Measurements from ENCODE around the gene SYTL3. TPM values are rescaled to one million over a fixed set of nuclear protein-coding genes. Genes with fewer than 3 reads are reported as not detected.

SYTL3 gene
- total RNA-seq, 1 experiment from 2014 or later, result 0.28 TPM

DNA sequence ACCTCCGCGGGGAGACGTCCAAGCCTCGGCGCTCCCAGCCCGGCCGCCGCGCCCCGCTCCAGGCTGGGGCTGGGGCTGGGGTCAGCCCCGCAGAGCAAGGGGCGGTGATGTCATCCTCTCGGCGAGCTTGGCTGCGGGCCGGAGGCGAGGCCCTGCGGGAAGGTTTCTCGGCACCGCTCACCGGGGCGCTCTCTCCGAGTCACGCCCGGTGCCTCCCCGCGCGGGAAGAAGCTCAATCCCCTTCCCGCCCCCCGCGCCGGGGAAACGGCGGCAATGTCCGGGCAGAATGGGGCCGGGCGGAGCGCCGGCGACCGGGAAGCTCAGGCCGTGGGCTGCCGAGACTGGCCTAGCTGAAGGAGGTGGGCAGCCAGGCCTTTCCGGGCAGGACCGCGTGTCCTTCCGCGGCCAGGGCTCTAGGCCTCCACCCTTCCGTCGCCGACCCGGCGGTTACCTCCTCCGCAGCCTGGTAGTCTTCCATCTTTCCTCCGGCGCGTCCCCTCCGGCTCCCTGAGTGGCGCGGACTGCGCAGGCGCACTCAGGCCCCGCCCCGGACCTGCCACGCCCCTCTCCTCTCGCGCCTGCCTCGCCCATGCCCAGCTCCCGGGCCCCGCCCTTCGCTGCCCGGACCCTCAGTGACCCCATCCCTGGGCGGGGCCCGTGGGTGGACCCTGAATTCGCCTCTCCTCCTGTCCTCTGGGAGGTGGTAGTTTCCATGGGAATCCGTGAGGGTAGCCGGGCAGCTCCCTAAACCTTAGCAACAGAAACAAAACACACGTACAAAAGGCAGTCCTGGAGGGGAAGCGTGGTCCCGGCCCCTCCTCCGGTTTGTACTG is 5.4 kb upstream of the SYTL3 start, which contains the start of gene DYNLT1 (continued):
- TF ChIP-seq, protein P1, sequence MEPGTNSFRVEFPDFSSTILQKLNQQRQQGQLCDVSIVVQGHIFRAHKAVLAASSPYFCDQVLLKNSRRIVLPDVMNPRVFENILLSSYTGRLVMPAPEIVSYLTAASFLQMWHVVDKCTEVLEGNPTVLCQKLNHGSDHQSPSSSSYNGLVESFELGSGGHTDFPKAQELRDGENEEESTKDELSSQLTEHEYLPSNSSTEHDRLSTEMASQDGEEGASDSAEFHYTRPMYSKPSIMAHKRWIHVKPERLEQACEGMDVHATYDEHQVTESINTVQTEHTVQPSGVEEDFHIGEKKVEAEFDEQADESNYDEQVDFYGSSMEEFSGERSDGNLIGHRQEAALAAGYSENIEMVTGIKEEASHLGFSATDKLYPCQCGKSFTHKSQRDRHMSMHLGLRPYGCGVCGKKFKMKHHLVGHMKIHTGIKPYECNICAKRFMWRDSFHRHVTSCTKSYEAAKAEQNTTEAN (CRISPR knock-in tag; IDR thresholded peaks at IDR 0.05), result peak; percentile 76; the same call in 1 of the 2 replicates
- TF ChIP-seq SOX15 (CRISPR knock-in tag; IDR thresholded peaks at IDR 0.05) (no peak), IRF2 (CRISPR knock-in tag; IDR thresholded peaks at IDR 0.05; ENCODE audit: borderline replicate concordance, low read depth) (no peak), ESRRA (CRISPR knock-in tag; IDR thresholded peaks at IDR 0.05; ENCODE audit: borderline replicate concordance) (peak; percentile 61; the same call in 1 of the 2 replicates), ATF1 (CRISPR knock-in tag; IDR thresholded peaks at IDR 0.05) (no peak), TP53 (CRISPR knock-in tag; IDR thresholded peaks at IDR 0.05) (no peak), SP1 (CRISPR knock-in tag; conservative IDR thresholded peaks at IDR 0.05) (peak; percentile 89), GTF2I (CRISPR knock-in tag; conservative IDR thresholded peaks at IDR 0.05) (no peak), JAZF1 (CRISPR knock-in tag; IDR thresholded peaks at IDR 0.05) (no peak), MYBL2 (CRISPR knock-in tag; IDR thresholded peaks at IDR 0.05) (0 out of 2 replicates have a peak, but pooled peaks have one; percentile 29), KAT7 (CRISPR knock-in tag; IDR thresholded peaks at IDR 0.05; ENCODE audit: borderline replicate concordance) (no peak), ZNF263 (CRISPR knock-in tag; IDR thresholded peaks at IDR 0.05; ENCODE audit: low read depth) (no peak; the same call in 1 of the 2 replicates), NR1H2 (CRISPR knock-in tag; IDR thresholded peaks at IDR 0.05) (no peak), GRHL2 (CRISPR knock-in tag; IDR thresholded peaks at IDR 0.05; ENCODE audit: insufficient replicate concordance, severe bottlenecking) (no peak)
- TF ChIP-seq, protein P2, sequence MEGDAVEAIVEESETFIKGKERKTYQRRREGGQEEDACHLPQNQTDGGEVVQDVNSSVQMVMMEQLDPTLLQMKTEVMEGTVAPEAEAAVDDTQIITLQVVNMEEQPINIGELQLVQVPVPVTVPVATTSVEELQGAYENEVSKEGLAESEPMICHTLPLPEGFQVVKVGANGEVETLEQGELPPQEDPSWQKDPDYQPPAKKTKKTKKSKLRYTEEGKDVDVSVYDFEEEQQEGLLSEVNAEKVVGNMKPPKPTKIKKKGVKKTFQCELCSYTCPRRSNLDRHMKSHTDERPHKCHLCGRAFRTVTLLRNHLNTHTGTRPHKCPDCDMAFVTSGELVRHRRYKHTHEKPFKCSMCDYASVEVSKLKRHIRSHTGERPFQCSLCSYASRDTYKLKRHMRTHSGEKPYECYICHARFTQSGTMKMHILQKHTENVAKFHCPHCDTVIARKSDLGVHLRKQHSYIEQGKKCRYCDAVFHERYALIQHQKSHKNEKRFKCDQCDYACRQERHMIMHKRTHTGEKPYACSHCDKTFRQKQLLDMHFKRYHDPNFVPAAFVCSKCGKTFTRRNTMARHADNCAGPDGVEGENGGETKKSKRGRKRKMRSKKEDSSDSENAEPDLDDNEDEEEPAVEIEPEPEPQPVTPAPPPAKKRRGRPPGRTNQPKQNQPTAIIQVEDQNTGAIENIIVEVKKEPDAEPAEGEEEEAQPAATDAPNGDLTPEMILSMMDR (IDR thresholded peaks at IDR 0.05), result no peak
- TF ChIP-seq, protein P3, sequence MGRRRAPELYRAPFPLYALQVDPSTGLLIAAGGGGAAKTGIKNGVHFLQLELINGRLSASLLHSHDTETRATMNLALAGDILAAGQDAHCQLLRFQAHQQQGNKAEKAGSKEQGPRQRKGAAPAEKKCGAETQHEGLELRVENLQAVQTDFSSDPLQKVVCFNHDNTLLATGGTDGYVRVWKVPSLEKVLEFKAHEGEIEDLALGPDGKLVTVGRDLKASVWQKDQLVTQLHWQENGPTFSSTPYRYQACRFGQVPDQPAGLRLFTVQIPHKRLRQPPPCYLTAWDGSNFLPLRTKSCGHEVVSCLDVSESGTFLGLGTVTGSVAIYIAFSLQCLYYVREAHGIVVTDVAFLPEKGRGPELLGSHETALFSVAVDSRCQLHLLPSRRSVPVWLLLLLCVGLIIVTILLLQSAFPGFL (CRISPR knock-in tag; IDR thresholded peaks at IDR 0.05; ENCODE audit: borderline replicate concordance), result no peak
- TF ChIP-seq, protein P4, sequence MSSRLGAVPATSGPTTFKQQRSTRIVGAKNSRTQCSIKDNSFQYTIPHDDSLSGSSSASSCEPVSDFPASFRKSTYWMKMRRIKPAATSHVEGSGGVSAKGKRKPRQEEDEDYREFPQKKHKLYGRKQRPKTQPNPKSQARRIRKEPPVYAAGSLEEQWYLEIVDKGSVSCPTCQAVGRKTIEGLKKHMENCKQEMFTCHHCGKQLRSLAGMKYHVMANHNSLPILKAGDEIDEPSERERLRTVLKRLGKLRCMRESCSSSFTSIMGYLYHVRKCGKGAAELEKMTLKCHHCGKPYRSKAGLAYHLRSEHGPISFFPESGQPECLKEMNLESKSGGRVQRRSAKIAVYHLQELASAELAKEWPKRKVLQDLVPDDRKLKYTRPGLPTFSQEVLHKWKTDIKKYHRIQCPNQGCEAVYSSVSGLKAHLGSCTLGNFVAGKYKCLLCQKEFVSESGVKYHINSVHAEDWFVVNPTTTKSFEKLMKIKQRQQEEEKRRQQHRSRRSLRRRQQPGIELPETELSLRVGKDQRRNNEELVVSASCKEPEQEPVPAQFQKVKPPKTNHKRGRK (CRISPR knock-in tag; IDR thresholded peaks at IDR 0.05; ENCODE audit: borderline replicate concordance), result no peak
- TF ChIP-seq, protein P5, sequence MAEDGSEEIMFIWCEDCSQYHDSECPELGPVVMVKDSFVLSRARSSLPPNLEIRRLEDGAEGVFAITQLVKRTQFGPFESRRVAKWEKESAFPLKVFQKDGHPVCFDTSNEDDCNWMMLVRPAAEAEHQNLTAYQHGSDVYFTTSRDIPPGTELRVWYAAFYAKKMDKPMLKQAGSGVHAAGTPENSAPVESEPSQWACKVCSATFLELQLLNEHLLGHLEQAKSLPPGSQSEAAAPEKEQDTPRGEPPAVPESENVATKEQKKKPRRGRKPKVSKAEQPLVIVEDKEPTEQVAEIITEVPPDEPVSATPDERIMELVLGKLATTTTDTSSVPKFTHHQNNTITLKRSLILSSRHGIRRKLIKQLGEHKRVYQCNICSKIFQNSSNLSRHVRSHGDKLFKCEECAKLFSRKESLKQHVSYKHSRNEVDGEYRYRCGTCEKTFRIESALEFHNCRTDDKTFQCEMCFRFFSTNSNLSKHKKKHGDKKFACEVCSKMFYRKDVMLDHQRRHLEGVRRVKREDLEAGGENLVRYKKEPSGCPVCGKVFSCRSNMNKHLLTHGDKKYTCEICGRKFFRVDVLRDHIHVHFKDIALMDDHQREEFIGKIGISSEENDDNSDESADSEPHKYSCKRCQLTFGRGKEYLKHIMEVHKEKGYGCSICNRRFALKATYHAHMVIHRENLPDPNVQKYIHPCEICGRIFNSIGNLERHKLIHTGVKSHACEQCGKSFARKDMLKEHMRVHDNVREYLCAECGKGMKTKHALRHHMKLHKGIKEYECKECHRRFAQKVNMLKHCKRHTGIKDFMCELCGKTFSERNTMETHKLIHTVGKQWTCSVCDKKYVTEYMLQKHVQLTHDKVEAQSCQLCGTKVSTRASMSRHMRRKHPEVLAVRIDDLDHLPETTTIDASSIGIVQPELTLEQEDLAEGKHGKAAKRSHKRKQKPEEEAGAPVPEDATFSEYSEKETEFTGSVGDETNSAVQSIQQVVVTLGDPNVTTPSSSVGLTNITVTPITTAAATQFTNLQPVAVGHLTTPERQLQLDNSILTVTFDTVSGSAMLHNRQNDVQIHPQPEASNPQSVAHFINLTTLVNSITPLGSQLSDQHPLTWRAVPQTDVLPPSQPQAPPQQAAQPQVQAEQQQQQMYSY (CRISPR knock-in tag; IDR thresholded peaks at IDR 0.05), result peak; percentile 32; the same call in 1 of the 2 replicates
- TF ChIP-seq, protein P6, sequence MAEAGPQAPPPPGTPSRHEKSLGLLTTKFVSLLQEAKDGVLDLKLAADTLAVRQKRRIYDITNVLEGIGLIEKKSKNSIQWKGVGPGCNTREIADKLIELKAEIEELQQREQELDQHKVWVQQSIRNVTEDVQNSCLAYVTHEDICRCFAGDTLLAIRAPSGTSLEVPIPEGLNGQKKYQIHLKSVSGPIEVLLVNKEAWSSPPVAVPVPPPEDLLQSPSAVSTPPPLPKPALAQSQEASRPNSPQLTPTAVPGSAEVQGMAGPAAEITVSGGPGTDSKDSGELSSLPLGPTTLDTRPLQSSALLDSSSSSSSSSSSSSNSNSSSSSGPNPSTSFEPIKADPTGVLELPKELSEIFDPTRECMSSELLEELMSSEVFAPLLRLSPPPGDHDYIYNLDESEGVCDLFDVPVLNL (CRISPR knock-in tag; IDR thresholded peaks at IDR 0.05; ENCODE audit: borderline replicate concordance, low read depth), result peak; percentile 45; the same call in 1 of the 2 replicates
- TF ChIP-seq, protein P7, sequence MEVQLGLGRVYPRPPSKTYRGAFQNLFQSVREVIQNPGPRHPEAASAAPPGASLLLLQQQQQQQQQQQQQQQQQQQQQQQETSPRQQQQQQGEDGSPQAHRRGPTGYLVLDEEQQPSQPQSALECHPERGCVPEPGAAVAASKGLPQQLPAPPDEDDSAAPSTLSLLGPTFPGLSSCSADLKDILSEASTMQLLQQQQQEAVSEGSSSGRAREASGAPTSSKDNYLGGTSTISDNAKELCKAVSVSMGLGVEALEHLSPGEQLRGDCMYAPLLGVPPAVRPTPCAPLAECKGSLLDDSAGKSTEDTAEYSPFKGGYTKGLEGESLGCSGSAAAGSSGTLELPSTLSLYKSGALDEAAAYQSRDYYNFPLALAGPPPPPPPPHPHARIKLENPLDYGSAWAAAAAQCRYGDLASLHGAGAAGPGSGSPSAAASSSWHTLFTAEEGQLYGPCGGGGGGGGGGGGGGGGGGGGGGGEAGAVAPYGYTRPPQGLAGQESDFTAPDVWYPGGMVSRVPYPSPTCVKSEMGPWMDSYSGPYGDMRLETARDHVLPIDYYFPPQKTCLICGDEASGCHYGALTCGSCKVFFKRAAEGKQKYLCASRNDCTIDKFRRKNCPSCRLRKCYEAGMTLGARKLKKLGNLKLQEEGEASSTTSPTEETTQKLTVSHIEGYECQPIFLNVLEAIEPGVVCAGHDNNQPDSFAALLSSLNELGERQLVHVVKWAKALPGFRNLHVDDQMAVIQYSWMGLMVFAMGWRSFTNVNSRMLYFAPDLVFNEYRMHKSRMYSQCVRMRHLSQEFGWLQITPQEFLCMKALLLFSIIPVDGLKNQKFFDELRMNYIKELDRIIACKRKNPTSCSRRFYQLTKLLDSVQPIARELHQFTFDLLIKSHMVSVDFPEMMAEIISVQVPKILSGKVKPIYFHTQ (CRISPR knock-in tag; IDR thresholded peaks at IDR 0.05), result no peak
- TF ChIP-seq, protein P8, sequence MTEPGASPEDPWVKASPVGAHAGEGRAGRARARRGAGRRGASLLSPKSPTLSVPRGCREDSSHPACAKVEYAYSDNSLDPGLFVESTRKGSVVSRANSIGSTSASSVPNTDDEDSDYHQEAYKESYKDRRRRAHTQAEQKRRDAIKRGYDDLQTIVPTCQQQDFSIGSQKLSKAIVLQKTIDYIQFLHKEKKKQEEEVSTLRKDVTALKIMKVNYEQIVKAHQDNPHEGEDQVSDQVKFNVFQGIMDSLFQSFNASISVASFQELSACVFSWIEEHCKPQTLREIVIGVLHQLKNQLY (CRISPR knock-in tag; IDR thresholded peaks at IDR 0.05), result 0 out of 2 replicates have a peak, but pooled peaks have one; percentile 22
- TF ChIP-seq, protein P9, sequence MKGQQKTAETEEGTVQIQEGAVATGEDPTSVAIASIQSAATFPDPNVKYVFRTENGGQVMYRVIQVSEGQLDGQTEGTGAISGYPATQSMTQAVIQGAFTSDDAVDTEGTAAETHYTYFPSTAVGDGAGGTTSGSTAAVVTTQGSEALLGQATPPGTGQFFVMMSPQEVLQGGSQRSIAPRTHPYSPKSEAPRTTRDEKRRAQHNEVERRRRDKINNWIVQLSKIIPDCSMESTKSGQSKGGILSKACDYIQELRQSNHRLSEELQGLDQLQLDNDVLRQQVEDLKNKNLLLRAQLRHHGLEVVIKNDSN (CRISPR knock-in tag; IDR thresholded peaks at IDR 0.05), result peak; percentile 57; the same call in 1 of the 2 replicates

Measured in WTC11 (cell line).